Trophoblast cell (in vitro differentiated cells and primary cell): Measurements from ENCODE around the gene ACACA.

Experiments
- DNase-seq, 2 donors: peaks; one replicate each; pipeline ENCODE4 v3.0.0-alpha.2; 2016
- H2AFZ ChIP-seq: 2 replicates; pipeline ENCODE4 v1.6.1; 2013; ENCODE audit warnings: low read length, moderate library complexity, mild to moderate bottlenecking; ENCODE audit not compliant: insufficient read depth, poor library complexity
- H2AK5ac ChIP-seq: 2 replicates; pipeline ENCODE4 v1.6.1; 2013; ENCODE audit warnings: mild to moderate bottlenecking, low read length
- H2BK120ac ChIP-seq: 2 replicates; pipeline ENCODE4 v1.6.1; 2013; ENCODE audit warnings: low read length, mild to moderate bottlenecking, moderate library complexity; ENCODE audit not compliant: insufficient read depth, poor library complexity
- H2BK12ac ChIP-seq: 2 replicates; pipeline ENCODE4 v1.6.1; 2013; ENCODE audit warnings: mild to moderate bottlenecking, low read length, moderate library complexity
- H2BK5ac ChIP-seq: 2 replicates; pipeline ENCODE4 v1.6.1; 2013; ENCODE audit warnings: low read length, low read depth, moderate library complexity, mild to moderate bottlenecking; ENCODE audit not compliant: poor library complexity
- H3K14ac ChIP-seq: 2 replicates; pipeline ENCODE4 v1.6.1; 2013; ENCODE audit warnings: mild to moderate bottlenecking, low read length
- H3K18ac ChIP-seq: 2 replicates; pipeline ENCODE4 v1.6.1; 2013; ENCODE audit warnings: mild to moderate bottlenecking, low read length
- H3K23ac ChIP-seq: 2 replicates; pipeline ENCODE4 v1.6.1; 2013; ENCODE audit warnings: low read length
- H3K27ac ChIP-seq: 2 replicates; pipeline ENCODE4 v1.5.1; 2013; ENCODE audit warnings: low read depth, mild to moderate bottlenecking, inconsistent platforms, low read length, moderate library complexity
- H3K27me3 ChIP-seq: 2 replicates; pipeline ENCODE4 v1.6.1; 2013; ENCODE audit warnings: inconsistent platforms, mild to moderate bottlenecking, low read length, moderate library complexity; ENCODE audit not compliant: insufficient read depth
- H3K36me3 ChIP-seq, 2 experiments: 1 replicate in 1 of 2; 2 replicates in 1 of 2; pipeline ENCODE4 v1.6.1; 2013; ENCODE audit warnings: low read length in 2 of 2, mild to moderate bottlenecking in 2 of 2, moderate library complexity in 1 of 2; ENCODE audit not compliant: insufficient read depth in 2 of 2, control insufficient read depth in 1 of 2
- H3K4ac ChIP-seq: 2 replicates; pipeline ENCODE4 v1.6.1; 2013; ENCODE audit warnings: low read depth, mild to moderate bottlenecking, low read length, moderate library complexity
- H3K4me1 ChIP-seq, 2 experiments: 1 replicate in 1 of 2; 2 replicates in 1 of 2; pipeline ENCODE4 v1.6.1; 2013; ENCODE audit warnings: low read length in 2 of 2, mild to moderate bottlenecking in 2 of 2, moderate library complexity in 1 of 2; ENCODE audit not compliant: insufficient read depth in 2 of 2, control insufficient read depth in 1 of 2
- H3K4me2 ChIP-seq: 2 replicates; pipeline ENCODE4 v1.6.1; 2013; ENCODE audit warnings: inconsistent platforms, mild to moderate bottlenecking, low read length, moderate library complexity
- H3K4me3 ChIP-seq: 2 replicates; pipeline ENCODE4 v1.5.1; 2013; ENCODE audit warnings: mild to moderate bottlenecking, low read depth, low read length, inconsistent platforms
- H3K79me1 ChIP-seq: one replicate; pipeline ENCODE4 v1.6.1; 2013; ENCODE audit warnings: low read length
- H3K79me2 ChIP-seq: 2 replicates; pipeline ENCODE4 v1.6.1; 2013; ENCODE audit warnings: low read length, mild to moderate bottlenecking; ENCODE audit not compliant: control insufficient read depth, insufficient read depth, poor library complexity
- H3K9ac ChIP-seq: 2 replicates; pipeline ENCODE4 v1.6.1; 2013; ENCODE audit warnings: mild to moderate bottlenecking, low read length
- H3K9me3 ChIP-seq: 2 replicates; pipeline ENCODE4 v1.6.1; 2013; ENCODE audit warnings: low read depth, mild to moderate bottlenecking, control low read depth, inconsistent platforms, low read length; ENCODE audit not compliant: insufficient read depth
- H4K12ac ChIP-seq: 2 replicates; pipeline ENCODE4 v1.6.1; 2013; ENCODE audit warnings: low read depth, mild to moderate bottlenecking, low read length, moderate library complexity
- H4K8ac ChIP-seq: 2 replicates; pipeline ENCODE4 v1.6.1; 2013; ENCODE audit warnings: low read depth, mild to moderate bottlenecking, low read length, moderate library complexity
- H4K91ac ChIP-seq: one replicate; pipeline ENCODE4 v1.6.1; 2013; ENCODE audit warnings: low read depth, mild to moderate bottlenecking, low read length, moderate library complexity
- WGBS: extraction: QIAGEN DNeasy Blood & Tissue Kit; methylation state at CpG from one replicate; pipeline ENCODE4 v1.1.7; 2013; ENCODE audit warnings: missing lambda C conversion rate; ENCODE audit not compliant: insufficient read length, insufficient coverage; ENCODE audit errors: extremely low coverage; 5-methylcytosine and 5-hydroxymethylcytosine counted together

Gene ACACA

DNA sequence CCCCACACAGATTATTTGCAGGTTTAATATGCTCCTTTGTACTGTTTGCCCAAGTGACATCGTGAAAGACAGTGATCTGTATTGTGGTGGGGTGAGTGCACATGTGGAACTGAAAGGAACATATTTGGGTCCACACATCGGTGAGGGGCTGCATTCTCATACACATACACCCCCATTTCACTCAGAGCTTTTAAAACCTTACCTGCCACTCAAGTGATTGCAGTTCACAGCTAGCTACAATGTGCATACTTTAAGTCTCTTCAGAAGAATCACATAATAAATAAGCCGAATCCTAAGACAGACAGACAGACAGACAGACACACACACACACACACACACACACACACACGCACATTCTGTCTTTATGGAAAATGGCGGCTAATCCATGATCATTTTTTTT, 355.3 kb downstream of the ACACA start:
- no CpG with 5 or more reads among the region's 5 CpGs for WGBS
- no peak overlapping the region for H2AK5ac ChIP-seq

DNA sequence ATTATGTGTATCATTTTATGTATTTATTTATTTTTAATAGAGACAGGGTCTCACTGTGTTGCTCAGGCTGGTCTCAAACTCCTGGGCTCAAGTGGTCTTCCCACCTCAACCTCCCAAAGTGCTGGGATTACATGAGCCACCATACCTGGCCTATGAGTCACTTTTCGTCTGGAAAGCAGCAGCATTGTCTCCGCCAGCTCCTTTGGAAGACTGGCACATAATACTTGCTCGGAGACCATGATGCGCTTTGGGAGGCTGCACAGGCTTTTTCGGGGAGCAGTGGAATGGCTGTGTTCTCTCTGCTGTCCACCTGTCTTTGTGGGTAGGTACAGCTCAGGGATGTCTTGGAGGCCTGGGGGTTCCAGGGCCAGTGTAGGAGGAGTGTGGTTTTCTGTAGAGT, 355.7 kb downstream of the ACACA start:
- Histone ChIP-seq H3K9me3 (no peaks in the 10 kb centered on the region), H2BK12ac (no peak overlapping the region), H3K79me2 (no peaks in the 10 kb centered on the region), H4K12ac (no peak overlapping the region), H3K27ac (no peak overlapping the region), H3K4ac (no peak overlapping the region), H3K14ac (no peak overlapping the region), H2AK5ac (no peak overlapping the region), H3K4me1 (peaks cover 9% of the 10 kb centered on the region in 2 experiments), H3K27me3 (no peaks in the 10 kb centered on the region), H2BK5ac (no peak overlapping the region), H3K4me3 (no peak overlapping the region), H4K91ac (no peak overlapping the region), H3K18ac (no peak overlapping the region), H2AFZ (no peak overlapping the region), H2BK120ac (no peak overlapping the region), H3K23ac (no peak overlapping the region), H3K9ac (no peak overlapping the region), H3K79me1 (no peaks in the 10 kb centered on the region), H3K4me2 (peak overlapping the region; percentile 24), H3K36me3 (peaks cover 5 to 14% of the 10 kb centered on the region in 2 experiments), H4K8ac (no peak overlapping the region)
- peak in 1 of 2 donors; percentile 44 for DNase-seq
- WGBS = no CpG with 5 or more reads among the region's 5 CpGs

More for the DNA sequence above, 355.3 kb downstream of the ACACA start:
- Histone ChIP-seq H3K23ac (no peak overlapping the region), H2BK12ac (no peak overlapping the region), H3K14ac (no peak overlapping the region), H3K27ac (no peak overlapping the region), H3K9me3 (no peaks in the 10 kb centered on the region), H4K91ac (no peak overlapping the region), H4K8ac (no peak overlapping the region), H3K18ac (no peak overlapping the region), H2BK5ac (no peak overlapping the region), H3K36me3 (peaks cover 5 to 14% of the 10 kb centered on the region in 2 experiments), H2BK120ac (no peak overlapping the region), H3K4me2 (peak overlapping the region; percentile 24), H3K9ac (no peak overlapping the region), H3K79me2 (no peaks in the 10 kb centered on the region), H2AFZ (no peak overlapping the region), H3K27me3 (no peaks in the 10 kb centered on the region), H3K4me3 (no peak overlapping the region), H3K4me1 (peaks cover 9% of the 10 kb centered on the region in 2 experiments), H3K79me1 (no peaks in the 10 kb centered on the region), H4K12ac (no peak overlapping the region), H3K4ac (no peak overlapping the region)
- no peak for DNase-seq

DNA sequence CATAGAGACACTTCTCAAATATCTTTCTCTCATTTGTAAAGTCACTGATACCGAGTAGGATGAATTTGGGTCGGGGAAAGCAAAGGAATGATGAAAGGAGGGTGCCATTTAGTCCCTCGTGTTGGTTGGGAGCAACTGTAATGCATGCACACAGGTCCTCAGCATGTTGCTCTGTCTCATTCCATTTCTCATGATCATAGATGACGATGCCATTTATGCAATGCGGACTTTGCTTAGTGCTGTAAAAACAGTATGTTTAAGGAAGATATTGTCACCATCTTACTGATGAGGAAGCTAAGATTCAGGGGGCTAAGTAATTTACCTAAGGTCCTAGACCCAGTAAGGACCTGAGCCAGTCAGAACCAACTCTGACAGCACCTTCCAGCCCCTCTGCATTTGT, 357.8 kb downstream of the ACACA start:
- no CpG with 5 or more reads among the region's 5 CpGs for WGBS
- H2BK5ac ChIP-seq = no peak overlapping the region
- peaks cover 9 to 11% of the 10 kb centered on the region in 2 experiments for H3K4me1 ChIP-seq
- no peak overlapping the region for H3K4ac ChIP-seq
- H3K4me3 ChIP-seq = no peak overlapping the region
- H3K27ac ChIP-seq = no peak overlapping the region
- H3K4me2 ChIP-seq = no peak overlapping the region
- no peak overlapping the region for H2AFZ ChIP-seq
- no peaks in the 10 kb centered on the region for H3K79me1 ChIP-seq
- H3K9ac ChIP-seq = no peak overlapping the region
- H3K9me3 ChIP-seq = no peaks in the 10 kb centered on the region
- no peak overlapping the region for H3K18ac ChIP-seq
- no peak overlapping the region for H4K12ac ChIP-seq
- no peak overlapping the region for H3K23ac ChIP-seq
- H3K36me3 ChIP-seq = peaks cover 5 to 8% of the 10 kb centered on the region in 2 experiments
- no peak overlapping the region for H4K91ac ChIP-seq
- no peak overlapping the region for H2BK12ac ChIP-seq
- no peaks in the 10 kb centered on the region for H3K79me2 ChIP-seq
- H3K27me3 ChIP-seq = no peaks in the 10 kb centered on the region
- H2AK5ac ChIP-seq = no peak overlapping the region
- no peak overlapping the region for H3K14ac ChIP-seq
- no peak overlapping the region for H4K8ac ChIP-seq
- DNase-seq = peak; percentile 51 to 67
- no peak overlapping the region for H2BK120ac ChIP-seq

DNA sequence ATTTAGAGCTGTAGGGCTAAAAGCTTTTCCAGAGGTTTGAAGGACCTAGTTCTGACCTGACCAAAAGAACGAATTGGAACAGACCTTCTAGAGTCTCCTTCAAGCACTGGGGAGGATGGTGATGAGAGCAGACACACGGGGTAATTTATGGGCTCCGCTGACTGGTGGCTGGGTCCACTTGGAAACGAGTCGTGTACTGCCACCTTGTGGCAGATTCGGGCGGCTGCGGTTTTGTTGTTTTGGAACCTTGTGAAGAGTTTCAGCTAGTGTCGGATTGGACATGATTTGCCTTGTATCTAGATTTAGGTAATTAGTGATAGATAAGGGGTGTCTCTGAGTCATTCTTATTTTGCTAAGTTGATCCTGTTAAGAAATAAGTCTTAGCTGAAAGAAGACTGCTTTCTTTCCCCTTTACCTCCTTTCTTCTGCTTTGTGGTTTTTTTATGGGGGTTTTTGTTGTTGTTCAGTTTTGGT, 359.0 kb downstream of the ACACA start:
- H2AFZ ChIP-seq = no peak overlapping the region
- H3K14ac ChIP-seq = no peak overlapping the region
- WGBS = no CpG with 5 or more reads among the region's 9 CpGs
- no peaks in the 10 kb centered on the region for H3K79me1 ChIP-seq
- H3K9me3 ChIP-seq = no peaks in the 10 kb centered on the region
- H3K4me1 ChIP-seq = peaks cover 9 to 14% of the 10 kb centered on the region in 2 experiments
- H3K36me3 ChIP-seq = peaks cover 7 to 10% of the 10 kb centered on the region in 2 experiments
- H3K18ac ChIP-seq = no peak overlapping the region
- H2AK5ac ChIP-seq = no peak overlapping the region
- H3K4ac ChIP-seq = no peak overlapping the region
- no peak overlapping the region for H2BK12ac ChIP-seq
- H4K91ac ChIP-seq = no peak overlapping the region
- no peak overlapping the region for H3K4me3 ChIP-seq
- no peak overlapping the region for H3K4me2 ChIP-seq
- no peaks in the 10 kb centered on the region for H3K79me2 ChIP-seq
- DNase-seq = peak; percentile 81 to 92
- H3K23ac ChIP-seq = no peak overlapping the region
- no peaks in the 10 kb centered on the region for H3K27me3 ChIP-seq
- H4K12ac ChIP-seq = no peak overlapping the region
- H4K8ac ChIP-seq = no peak overlapping the region
- no peak overlapping the region for H3K27ac ChIP-seq
- H3K9ac ChIP-seq = no peak overlapping the region
- no peak overlapping the region for H2BK120ac ChIP-seq
- no peak overlapping the region for H2BK5ac ChIP-seq
